Measurements from ENCODE around the gene SPTBN2.

The SPTBN2 gene

DNA sequence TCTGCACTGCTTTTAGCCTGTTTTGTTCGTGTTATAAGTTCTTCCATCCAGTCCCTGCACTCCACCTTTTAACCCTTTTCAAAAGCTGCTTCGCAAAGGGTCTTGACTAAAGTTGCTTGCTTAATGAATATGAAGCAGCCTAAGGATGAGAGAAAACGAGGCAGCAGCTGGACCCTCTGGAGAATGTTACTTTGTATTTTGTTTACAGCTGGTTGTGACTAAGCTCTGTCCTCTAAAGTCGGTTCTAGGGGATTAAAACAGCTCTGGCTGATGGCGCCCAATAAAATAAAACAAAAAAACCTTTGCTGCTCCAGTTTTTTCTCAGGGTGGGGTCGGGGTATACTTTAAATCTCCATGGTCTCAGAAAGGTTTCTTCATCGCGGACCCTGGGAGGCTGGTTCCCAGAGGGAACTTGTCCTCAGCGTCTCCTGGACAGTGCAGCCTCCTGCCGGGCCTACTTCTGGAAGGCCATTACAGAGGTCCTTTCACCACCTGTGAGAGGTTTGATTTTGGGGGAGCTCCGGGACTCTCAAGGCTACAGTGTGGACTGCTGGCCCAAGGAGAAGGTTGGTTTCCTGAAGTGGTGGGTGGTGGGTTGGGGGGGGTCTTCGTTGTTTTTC, 91.3 kb downstream of the SPTBN2 start:
- DNase-seq = no peak

DNA sequence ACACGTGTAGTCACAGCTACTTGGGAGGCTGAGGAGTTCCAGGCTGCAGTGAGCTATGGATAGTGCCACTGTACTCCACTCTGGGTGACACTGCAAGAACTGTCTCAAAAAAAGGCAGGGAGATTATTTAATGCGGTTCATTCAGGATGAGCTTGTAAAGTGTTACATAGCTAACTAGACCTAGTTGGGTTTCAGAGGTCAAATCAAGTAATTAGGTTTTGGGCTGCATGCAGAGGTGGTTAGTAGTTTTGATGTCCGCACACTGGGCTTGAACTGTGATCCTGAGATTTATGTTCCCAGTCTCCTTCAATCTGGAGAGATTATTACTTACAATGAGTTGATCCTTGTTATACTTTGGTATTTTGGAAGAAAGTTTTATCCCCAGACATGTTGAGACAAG, 92.6 kb downstream of the SPTBN2 start:
- DNase-seq = no peak

All from DMS 273 treated with DMSO at 0.1 percent for 48 hours (cell line).